Measurements from ENCODE around the gene DNAL4.

DNAL4 gene

GRCh38 chr22:38831166-38831945 is 37.4 kb upstream of the DNAL4 start:
- H3K9me3 Mint-ChIP-seq (ENCODE audit: low read depth) = no peaks in the 10 kb centered on the region
- H3K27ac Mint-ChIP-seq = no peak overlapping the region
- H3K36me3 Mint-ChIP-seq = no peaks in the 10 kb centered on the region
- H3K27me3 Mint-ChIP-seq = no peaks in the 10 kb centered on the region
- no peak overlapping the region for H3K4me3 Mint-ChIP-seq
- no peaks in the 10 kb centered on the region for H3K4me1 Mint-ChIP-seq (ENCODE audit: low read depth)

GRCh38 chr22:38830845-38831108 is 36.8 kb upstream of the DNAL4 start:
- Mint-ChIP-seq H3K9me3 (ENCODE audit: low read depth) (no peaks in the 10 kb centered on the region), H3K27me3 (no peaks in the 10 kb centered on the region), H3K4me3 (no peak overlapping the region), H3K36me3 (no peaks in the 10 kb centered on the region), H3K4me1 (ENCODE audit: low read depth) (no peaks in the 10 kb centered on the region), H3K27ac (no peak overlapping the region)

- H3K36me3 Mint-ChIP-seq = no peaks in the 10 kb centered on the region
- no peaks in the 10 kb centered on the region for H3K27me3 Mint-ChIP-seq
Observed at GRCh38 chr22:38830026-38830844, 36.3 kb upstream of the DNAL4 start.

GRCh38 chr22:38829485-38829884 is 35.5 kb upstream of the DNAL4 start:
- Mint-ChIP-seq H3K36me3 (no peaks in the 10 kb centered on the region), H3K27me3 (no peaks in the 10 kb centered on the region), H3K4me3 (no peak overlapping the region), H3K9me3 (ENCODE audit: low read depth) (no peaks in the 10 kb centered on the region), H3K4me1 (ENCODE audit: low read depth) (no peaks in the 10 kb centered on the region), H3K27ac (no peak overlapping the region)

More at GRCh38 chr22:38830026-38830844, 36.3 kb upstream of the DNAL4 start:
- no peak overlapping the region for H3K27ac Mint-ChIP-seq
- H3K4me1 Mint-ChIP-seq (ENCODE audit: low read depth) = no peaks in the 10 kb centered on the region
- no peaks in the 10 kb centered on the region for H3K9me3 Mint-ChIP-seq (ENCODE audit: low read depth)
- no peak overlapping the region for H3K4me3 Mint-ChIP-seq

GRCh38 chr22:38828616-38829205 is 34.8 kb upstream of the DNAL4 start:
- no peak overlapping the region for H3K27ac Mint-ChIP-seq
- H3K36me3 Mint-ChIP-seq = no peaks in the 10 kb centered on the region

GRCh38 chr22:38828191-38828590 is 34.2 kb upstream of the DNAL4 start:
- Mint-ChIP-seq H3K27me3 (no peaks in the 10 kb centered on the region), H3K4me3 (no peak overlapping the region), H3K27ac (no peak overlapping the region), H3K9me3 (ENCODE audit: low read depth) (no peaks in the 10 kb centered on the region), H3K4me1 (ENCODE audit: low read depth) (no peaks in the 10 kb centered on the region), H3K36me3 (no peaks in the 10 kb centered on the region)

More at GRCh38 chr22:38828616-38829205, 34.8 kb upstream of the DNAL4 start:
- no peak overlapping the region for H3K4me3 Mint-ChIP-seq
- H3K9me3 Mint-ChIP-seq (ENCODE audit: low read depth) = no peaks in the 10 kb centered on the region
- H3K27me3 Mint-ChIP-seq = no peaks in the 10 kb centered on the region
- no peaks in the 10 kb centered on the region for H3K4me1 Mint-ChIP-seq (ENCODE audit: low read depth)

GRCh38 chr22:38827510-38827909 is 33.6 kb upstream of the DNAL4 start:
- Mint-ChIP-seq H3K4me3 (no peak overlapping the region), H3K4me1 (ENCODE audit: low read depth) (no peaks in the 10 kb centered on the region), H3K27ac (no peak overlapping the region), H3K36me3 (no peaks in the 10 kb centered on the region), H3K9me3 (ENCODE audit: low read depth) (no peaks in the 10 kb centered on the region), H3K27me3 (no peaks in the 10 kb centered on the region)

- Mint-ChIP-seq H3K4me3 (no peak overlapping the region), H3K27me3 (no peaks in the 10 kb centered on the region), H3K27ac (no peak overlapping the region), H3K36me3 (no peaks in the 10 kb centered on the region), H3K4me1 (ENCODE audit: low read depth) (no peaks in the 10 kb centered on the region), H3K9me3 (ENCODE audit: low read depth) (no peaks in the 10 kb centered on the region)
Observed at GRCh38 chr22:38826801-38827200, 32.9 kb upstream of the DNAL4 start.

GRCh38 chr22:38826386-38826785 is 32.4 kb upstream of the DNAL4 start:
- no peaks in the 10 kb centered on the region for H3K9me3 Mint-ChIP-seq (ENCODE audit: low read depth)
- H3K4me3 Mint-ChIP-seq = no peak overlapping the region
- no peaks in the 10 kb centered on the region for H3K27me3 Mint-ChIP-seq
- no peaks in the 10 kb centered on the region for H3K4me1 Mint-ChIP-seq (ENCODE audit: low read depth)
- H3K27ac Mint-ChIP-seq = no peak overlapping the region
- H3K36me3 Mint-ChIP-seq = peaks cover under 1% of the 10 kb centered on the region

- Mint-ChIP-seq H3K4me1 (ENCODE audit: low read depth) (no peaks in the 10 kb centered on the region), H3K27ac (no peak overlapping the region), H3K36me3 (peaks cover 2% of the 10 kb centered on the region), H3K27me3 (no peaks in the 10 kb centered on the region), H3K9me3 (ENCODE audit: low read depth) (no peaks in the 10 kb centered on the region), H3K4me3 (no peak overlapping the region)
Observed at GRCh38 chr22:38824585-38824984, 30.6 kb upstream of the DNAL4 start.

- H3K36me3 Mint-ChIP-seq = peaks cover 2% of the 10 kb centered on the region
- H3K27me3 Mint-ChIP-seq = no peaks in the 10 kb centered on the region
- no peak overlapping the region for H3K27ac Mint-ChIP-seq
- no peaks in the 10 kb centered on the region for H3K9me3 Mint-ChIP-seq (ENCODE audit: low read depth)
- no peak overlapping the region for H3K4me3 Mint-ChIP-seq
- H3K4me1 Mint-ChIP-seq (ENCODE audit: low read depth) = no peaks in the 10 kb centered on the region
Observed at GRCh38 chr22:38823637-38824036, 29.7 kb upstream of the DNAL4 start.

- H3K4me3 Mint-ChIP-seq = no peak overlapping the region
- no peaks in the 10 kb centered on the region for H3K27me3 Mint-ChIP-seq
- no peaks in the 10 kb centered on the region for H3K9me3 Mint-ChIP-seq (ENCODE audit: low read depth)
- peaks cover 2% of the 10 kb centered on the region for H3K36me3 Mint-ChIP-seq
- H3K27ac Mint-ChIP-seq = no peak overlapping the region
- no peaks in the 10 kb centered on the region for H3K4me1 Mint-ChIP-seq (ENCODE audit: low read depth)
Observed at GRCh38 chr22:38823076-38823475, 29.1 kb upstream of the DNAL4 start.

GRCh38 chr22:38820020-38820419 is 26.1 kb upstream of the DNAL4 start:
- Mint-ChIP-seq H3K4me1 (ENCODE audit: low read depth) (no peaks in the 10 kb centered on the region), H3K4me3 (no peak overlapping the region), H3K9me3 (ENCODE audit: low read depth) (no peaks in the 10 kb centered on the region), H3K27ac (peak overlapping the region; percentile 11), H3K27me3 (no peaks in the 10 kb centered on the region), H3K36me3 (peaks cover 2% of the 10 kb centered on the region)

GRCh38 chr22:38819387-38819940 is 25.5 kb upstream of the DNAL4 start:
- Mint-ChIP-seq H3K9me3 (ENCODE audit: low read depth) (no peaks in the 10 kb centered on the region), H3K36me3 (peaks cover 2% of the 10 kb centered on the region), H3K4me1 (ENCODE audit: low read depth) (no peaks in the 10 kb centered on the region), H3K4me3 (no peak overlapping the region), H3K27me3 (no peaks in the 10 kb centered on the region), H3K27ac (no peak overlapping the region)

GRCh38 chr22:38817196-38817595 is 23.3 kb upstream of the DNAL4 start:
- H3K4me1 Mint-ChIP-seq (ENCODE audit: low read depth) = no peaks in the 10 kb centered on the region
- H3K9me3 Mint-ChIP-seq (ENCODE audit: low read depth) = no peaks in the 10 kb centered on the region
- H3K27me3 Mint-ChIP-seq = no peaks in the 10 kb centered on the region
- peaks cover 2% of the 10 kb centered on the region for H3K36me3 Mint-ChIP-seq
- H3K27ac Mint-ChIP-seq = no peak overlapping the region
- no peak overlapping the region for H3K4me3 Mint-ChIP-seq

Measured in activated naive CD8-positive, alpha-beta T cell (primary cell).